Right atrium auricular region (tissue), 2 donors: Measurements from ENCODE around the gene QSOX1. TPM values are rescaled to one million over a fixed set of nuclear protein-coding genes. Genes with fewer than 3 reads are reported as not detected.

Experiments
- DNase-seq: peaks from one replicate; pipeline ENCODE4 v3.0.0-alpha.2; 2019; ENCODE audit warnings: low spot score
- H3K27ac ChIP-seq, 2 donors: fragments of 200-600 bp; sonication (generic); 1 replicate in 1 of 2; 2 replicates in 1 of 2; pipeline ENCODE4 v1.5.1; 2016 to 2019
- H3K27me3 ChIP-seq, 2 donors: fragments of 200-600 bp; sonication (generic); one replicate each; pipeline versions ENCODE4 v1.5.1 to v1.6.0; 2017 to 2019
- H3K36me3 ChIP-seq: fragments of 200-600 bp; sonication (generic); one replicate; pipeline ENCODE4 v1.5.1; 2016
- H3K4me1 ChIP-seq, 2 donors: fragments of 200-600 bp; sonication (generic); one replicate each; pipeline versions ENCODE4 v1.5.1 to v1.6.0; 2017 to 2019
- H3K4me3 ChIP-seq, 2 donors: fragments of 200-600 bp; sonication (generic); 1 replicate in 1 of 2; 2 replicates in 1 of 2; pipeline ENCODE4 v1.5.1; 2017 to 2019; ENCODE audit warnings: mild to moderate bottlenecking in 1 of 2, moderate library complexity in 1 of 2
- H3K9me3 ChIP-seq, 2 donors: fragments of 200-600 bp; sonication (generic); one replicate each; pipeline ENCODE4 v1.5.1; 2019
- total RNA-seq, 2 donors: library from RNA; depleted of rRNA; stranded (reverse); fragments of >200 nt; gene quantifications; one replicate each; pipeline ENCODE4 v1.1.0, GENCODE V29; 2016
- TF ChIP-seq, protein P1 (sequence below), 2 donors: fragments of 200-600 bp; sonication (generic); IDR thresholded peaks; one replicate each; pipeline ENCODE4 v1.5.1; 2019; ENCODE audit warnings: antibody characterized with exemption in 2 of 2

QSOX1 gene
- total RNA-seq, 2 donors from 2014 or later, result 199 to 332 TPM

DNA sequence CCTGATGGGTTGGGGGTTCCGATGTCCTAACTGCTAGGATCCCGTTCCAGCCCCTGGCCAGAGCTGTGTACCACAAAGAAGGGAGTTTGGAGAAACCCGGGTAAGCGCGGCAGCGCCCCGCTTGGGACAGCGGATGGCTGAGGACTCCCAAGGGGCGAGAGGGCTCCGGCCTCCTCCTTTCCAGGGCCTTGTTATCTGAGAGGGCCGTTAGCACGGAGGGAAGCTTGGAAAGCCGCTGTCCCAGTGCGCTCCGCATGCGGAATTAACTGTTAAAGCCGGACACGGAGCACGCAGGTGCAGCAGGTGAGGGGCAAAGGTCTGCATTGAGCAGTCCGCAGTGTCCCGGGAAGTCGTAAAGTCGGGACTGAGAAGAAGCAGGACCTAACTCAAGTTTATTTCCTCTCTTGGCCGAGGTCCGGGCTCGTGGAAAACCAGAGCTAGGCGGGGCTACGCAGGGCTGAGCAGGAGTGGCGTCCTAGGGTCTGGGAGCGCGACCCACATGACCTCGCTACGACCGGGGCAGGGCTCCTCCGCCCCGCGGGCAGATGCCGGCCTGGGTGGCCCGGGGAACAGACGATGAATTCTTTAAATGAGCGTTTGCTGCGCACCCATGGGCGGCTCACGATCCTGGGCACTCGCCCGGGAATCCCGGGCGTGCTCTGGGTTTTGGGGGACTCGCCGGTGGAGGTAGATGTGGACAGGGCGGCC is 79.9 kb downstream of the QSOX1 start:
- DNase-seq, result no peak
- Histone ChIP-seq H3K27me3 (peaks cover 76 to 90% of the 10 kb centered on the region in 2 donors), H3K4me1 (peaks cover 0 to 58% of the 10 kb centered on the region in 2 donors), H3K36me3 (no peaks in the 10 kb centered on the region), H3K9me3 (no peaks in the 10 kb centered on the region), H3K27ac (no peak overlapping the region), H3K4me3 (peak overlapping the region in 1 of 2 donors; percentile 23)
- TF ChIP-seq, protein P1, sequence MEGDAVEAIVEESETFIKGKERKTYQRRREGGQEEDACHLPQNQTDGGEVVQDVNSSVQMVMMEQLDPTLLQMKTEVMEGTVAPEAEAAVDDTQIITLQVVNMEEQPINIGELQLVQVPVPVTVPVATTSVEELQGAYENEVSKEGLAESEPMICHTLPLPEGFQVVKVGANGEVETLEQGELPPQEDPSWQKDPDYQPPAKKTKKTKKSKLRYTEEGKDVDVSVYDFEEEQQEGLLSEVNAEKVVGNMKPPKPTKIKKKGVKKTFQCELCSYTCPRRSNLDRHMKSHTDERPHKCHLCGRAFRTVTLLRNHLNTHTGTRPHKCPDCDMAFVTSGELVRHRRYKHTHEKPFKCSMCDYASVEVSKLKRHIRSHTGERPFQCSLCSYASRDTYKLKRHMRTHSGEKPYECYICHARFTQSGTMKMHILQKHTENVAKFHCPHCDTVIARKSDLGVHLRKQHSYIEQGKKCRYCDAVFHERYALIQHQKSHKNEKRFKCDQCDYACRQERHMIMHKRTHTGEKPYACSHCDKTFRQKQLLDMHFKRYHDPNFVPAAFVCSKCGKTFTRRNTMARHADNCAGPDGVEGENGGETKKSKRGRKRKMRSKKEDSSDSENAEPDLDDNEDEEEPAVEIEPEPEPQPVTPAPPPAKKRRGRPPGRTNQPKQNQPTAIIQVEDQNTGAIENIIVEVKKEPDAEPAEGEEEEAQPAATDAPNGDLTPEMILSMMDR (IDR thresholded peaks at IDR 0.05), result no peak

GRCh38 chr1:180235077-180235501 is 80.4 kb downstream of the QSOX1 start:
- no peak for DNase-seq
- peaks cover 0 to 54% of the 10 kb centered on the region in 2 donors for H3K4me1 ChIP-seq
- TF ChIP-seq, protein P1 (IDR thresholded peaks at IDR 0.05), result no peak
- no peak overlapping the region for H3K27ac ChIP-seq
- peak overlapping the region in 1 of 2 donors; percentile 23 for H3K4me3 ChIP-seq
- peaks cover 77 to 92% of the 10 kb centered on the region in 2 donors for H3K27me3 ChIP-seq
- no peaks in the 10 kb centered on the region for H3K9me3 ChIP-seq
- no peaks in the 10 kb centered on the region for H3K36me3 ChIP-seq

- Histone ChIP-seq H3K27me3 (peaks cover 80 to 92% of the 10 kb centered on the region in 2 donors), H3K4me3 (peak overlapping the region in 1 of 2 donors; percentile 23), H3K27ac (no peak overlapping the region), H3K9me3 (no peaks in the 10 kb centered on the region), H3K4me1 (peaks cover 0 to 48% of the 10 kb centered on the region in 2 donors), H3K36me3 (no peaks in the 10 kb centered on the region)
- DNase-seq, result no peak
- TF ChIP-seq, protein P1 (IDR thresholded peaks at IDR 0.05), result no peak
Measured at GRCh38 chr1:180235502-180236239, 81.0 kb downstream of the QSOX1 start.

GRCh38 chr1:180236698-180237509 is 82.2 kb downstream of the QSOX1 start:
- DNase-seq, result no peak
- Histone ChIP-seq H3K9me3 (no peaks in the 10 kb centered on the region), H3K27ac (no peak overlapping the region), H3K4me3 (no peak overlapping the region), H3K4me1 (peaks cover 0 to 35% of the 10 kb centered on the region in 2 donors), H3K27me3 (peaks cover 81 to 84% of the 10 kb centered on the region in 2 donors), H3K36me3 (no peaks in the 10 kb centered on the region)
- TF ChIP-seq, protein P1 (IDR thresholded peaks at IDR 0.05), result no peak

DNA sequence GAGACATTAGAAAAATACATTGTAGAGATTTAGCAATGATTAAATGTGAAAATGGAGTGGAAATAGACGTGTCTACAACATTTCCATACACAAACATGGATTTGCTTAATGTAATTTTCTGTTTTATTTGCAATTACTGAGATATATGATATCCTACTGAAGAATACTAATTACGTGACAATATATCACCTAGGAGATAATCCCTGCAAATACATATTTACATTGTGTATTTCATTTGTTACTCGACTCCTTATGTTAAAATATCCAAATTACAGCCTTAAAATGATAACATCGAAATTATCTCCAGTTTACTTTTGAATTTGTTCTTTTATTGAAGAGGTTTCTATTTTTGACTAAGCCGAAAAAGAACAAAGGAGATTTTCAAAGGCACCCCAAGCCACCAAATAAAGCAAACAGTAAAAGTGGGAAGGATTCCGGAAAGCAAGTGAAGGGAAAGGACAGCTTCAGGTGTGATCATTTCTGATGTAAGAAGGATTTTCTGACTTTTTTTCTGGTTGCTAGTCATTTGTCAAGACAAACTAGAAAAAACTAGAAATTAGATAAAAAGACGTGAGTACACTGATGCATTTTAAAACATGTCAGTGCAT is 83.3 kb downstream of the QSOX1 start:
- no peak for DNase-seq
- Histone ChIP-seq H3K27me3 (peaks cover 70 to 75% of the 10 kb centered on the region in 2 donors), H3K9me3 (no peaks in the 10 kb centered on the region), H3K36me3 (no peaks in the 10 kb centered on the region), H3K27ac (no peak overlapping the region), H3K4me1 (peaks cover 0 to 32% of the 10 kb centered on the region in 2 donors), H3K4me3 (no peak overlapping the region)
- TF ChIP-seq, protein P1 (IDR thresholded peaks at IDR 0.05), result no peak
